ENCODE results near the gene LMBRD2. TPM values are rescaled to one million over a fixed set of nuclear protein-coding genes. Genes with fewer than 3 reads are reported as not detected.

The LMBRD2 gene
- polyA plus RNA-seq, 1 of the 3 experiments (the other 2 are of a cell fraction) = 1.6 TPM

GRCh38 chr5:36111238-36111637 lies 40.4 kb downstream of the LMBRD2 start:
- H3F3A ChIP-seq (replicated peaks; ENCODE audit: insufficient read depth) = no peaks in the 10 kb centered on the region
- H4K20me1 ChIP-seq (ENCODE audit: insufficient read depth) = no peaks in the 10 kb centered on the region
- ChIA-PET POLR2A (no interaction called here), CTCF (interaction anchor here (0.9 kb wide), 1 partner anchor 32 kb away, joined by 4 read pairs; no protein-coding TSS in a partner anchor)
- peaks cover 21 to 48% of the 10 kb centered on the region in 2 experiments for H3K36me3 ChIP-seq (replicated peaks in 1 of 2; ENCODE audit: control insufficient read depth in 1 of 2, insufficient read depth in 2 of 2, low read length in 1 of 2)
- H3K9me3 ChIP-seq = no peaks in the 10 kb centered on the region
- H3K4me2 ChIP-seq = no peak overlapping the region
- H3K79me2 ChIP-seq (ENCODE audit: insufficient read depth) = no peaks in the 10 kb centered on the region
- no peak overlapping the region for H3K27ac ChIP-seq (ENCODE audit: low read depth in 2 of 2, low read length in 1 of 2)
- no peaks in the 10 kb centered on the region; a peak in 1 of 4 replicates for H3K4me1 ChIP-seq (ENCODE audit: control insufficient read depth in 1 of 2, insufficient read depth in 2 of 2, low read depth in 1 of 2, low read length in 1 of 2)
- WGBS (ENCODE audit: low lambda C conversion rate) = 98% methylated on average over 1 of the region's 1 CpG
- H3K9me2 ChIP-seq = no peaks in the 10 kb centered on the region
- no peak overlapping the region for H2AFZ ChIP-seq (ENCODE audit: low read depth)
- no peak for TF ChIP-seq YY1 (IDR thresholded peaks at IDR 0.05; ENCODE audit: low read depth)
- TF ChIP-seq CHD2 (IDR thresholded peaks at IDR 0.05; ENCODE audit: low read length, partially characterized antibody) = no peak
- no peak for TF ChIP-seq SMC3 (IDR thresholded peaks at IDR 0.05; ENCODE audit: low read depth, low read length)
- no peak for TF ChIP-seq NFIC (IDR thresholded peaks at IDR 0.05; ENCODE audit: borderline replicate concordance)
- TF ChIP-seq MXI1 (IDR thresholded peaks at IDR 0.05; ENCODE audit: low read depth, low read length) = no peak
- no peak for TF ChIP-seq USF2 (IDR thresholded peaks at IDR 0.05; ENCODE audit: borderline replicate concordance, low read depth, low read length)
- no peak for TF ChIP-seq TEAD4 (IDR thresholded peaks at IDR 0.05; ENCODE audit: borderline replicate concordance, insufficient read depth)
- no peak for TF ChIP-seq FOXJ3 (CRISPR knock-in tag; IDR thresholded peaks at IDR 0.05)
- TF ChIP-seq EZH2phosphoT487 (IDR thresholded peaks at IDR 0.05; ENCODE audit: borderline replicate concordance, low read depth) = no peak
- no peak for TF ChIP-seq FOSL2 (IDR thresholded peaks at IDR 0.05; ENCODE audit: borderline replicate concordance, low read depth)
- TF ChIP-seq JUND (IDR thresholded peaks at IDR 0.05) = no peak
- no peaks in the 10 kb centered on the region for H3K27me3 ChIP-seq (ENCODE audit: insufficient read depth)
- H3K9ac ChIP-seq = no peak overlapping the region
- H3K4me3 ChIP-seq (ENCODE audit: low read depth in 2 of 2, low read length in 1 of 2) = no peak overlapping the region
- no peak for DNase-seq

GRCh38 chr5:36108758-36109460 lies 42.8 kb downstream of the LMBRD2 start:
- no peak overlapping the region for H3K4me3 ChIP-seq (ENCODE audit: low read depth in 2 of 2, low read length in 1 of 2)
- no peaks in the 10 kb centered on the region; a peak in 1 of 4 replicates for H3K4me1 ChIP-seq (ENCODE audit: control insufficient read depth in 1 of 2, insufficient read depth in 2 of 2, low read depth in 1 of 2, low read length in 1 of 2)
- TF ChIP-seq POLR2AphosphoS5 (IDR thresholded peaks at IDR 0.05; ENCODE audit: low read depth, low read length) (no peak), PBX3 (IDR thresholded peaks at IDR 0.05) (no peak), TCF12 (IDR thresholded peaks at IDR 0.05) (no peak), USF1 (IDR thresholded peaks at IDR 0.05; ENCODE audit: borderline replicate concordance, low read depth) (no peak), MAX (IDR thresholded peaks at IDR 0.05; ENCODE audit: low read depth) (no peak), FOXJ3 (CRISPR knock-in tag; IDR thresholded peaks at IDR 0.05) (no peak), RAD21 (IDR thresholded peaks at IDR 0.05; ENCODE audit: low read length) (no peak), GABPA (IDR thresholded peaks at IDR 0.05; ENCODE audit: low read depth) (no peak), NFIC (IDR thresholded peaks at IDR 0.05; ENCODE audit: borderline replicate concordance) (no peak)
- no peaks in the 10 kb centered on the region for H3K9me3 ChIP-seq
- no peak overlapping the region for H3K27ac ChIP-seq (ENCODE audit: low read depth in 2 of 2, low read length in 1 of 2)
- no peaks in the 10 kb centered on the region for H4K20me1 ChIP-seq (ENCODE audit: insufficient read depth)
- no peaks in the 10 kb centered on the region for H3K9me2 ChIP-seq
- H2AFZ ChIP-seq (ENCODE audit: low read depth) = no peak overlapping the region
- WGBS (ENCODE audit: low lambda C conversion rate) = 63% methylated on average over 3 of the region's 3 CpGs
- no peak for DNase-seq
- peaks cover 28 to 43% of the 10 kb centered on the region in 2 experiments for H3K36me3 ChIP-seq (replicated peaks in 1 of 2; ENCODE audit: control insufficient read depth in 1 of 2, insufficient read depth in 2 of 2, low read length in 1 of 2)
- ChIA-PET CTCF (interaction anchor here (1.5 kb wide), 1 partner anchor 11 kb away, joined by 3 read pairs; no protein-coding TSS in a partner anchor), POLR2A (no interaction called here)
- no peaks in the 10 kb centered on the region for H3K79me2 ChIP-seq (ENCODE audit: insufficient read depth)
- H3F3A ChIP-seq (replicated peaks; ENCODE audit: insufficient read depth) = no peaks in the 10 kb centered on the region
- no peak overlapping the region for H3K9ac ChIP-seq
- H3K27me3 ChIP-seq (ENCODE audit: insufficient read depth) = no peaks in the 10 kb centered on the region
- no peak overlapping the region for H3K4me2 ChIP-seq

Measured in SK-N-SH (cell line).